ENCODE measurements around the gene CLMP.

DNA sequence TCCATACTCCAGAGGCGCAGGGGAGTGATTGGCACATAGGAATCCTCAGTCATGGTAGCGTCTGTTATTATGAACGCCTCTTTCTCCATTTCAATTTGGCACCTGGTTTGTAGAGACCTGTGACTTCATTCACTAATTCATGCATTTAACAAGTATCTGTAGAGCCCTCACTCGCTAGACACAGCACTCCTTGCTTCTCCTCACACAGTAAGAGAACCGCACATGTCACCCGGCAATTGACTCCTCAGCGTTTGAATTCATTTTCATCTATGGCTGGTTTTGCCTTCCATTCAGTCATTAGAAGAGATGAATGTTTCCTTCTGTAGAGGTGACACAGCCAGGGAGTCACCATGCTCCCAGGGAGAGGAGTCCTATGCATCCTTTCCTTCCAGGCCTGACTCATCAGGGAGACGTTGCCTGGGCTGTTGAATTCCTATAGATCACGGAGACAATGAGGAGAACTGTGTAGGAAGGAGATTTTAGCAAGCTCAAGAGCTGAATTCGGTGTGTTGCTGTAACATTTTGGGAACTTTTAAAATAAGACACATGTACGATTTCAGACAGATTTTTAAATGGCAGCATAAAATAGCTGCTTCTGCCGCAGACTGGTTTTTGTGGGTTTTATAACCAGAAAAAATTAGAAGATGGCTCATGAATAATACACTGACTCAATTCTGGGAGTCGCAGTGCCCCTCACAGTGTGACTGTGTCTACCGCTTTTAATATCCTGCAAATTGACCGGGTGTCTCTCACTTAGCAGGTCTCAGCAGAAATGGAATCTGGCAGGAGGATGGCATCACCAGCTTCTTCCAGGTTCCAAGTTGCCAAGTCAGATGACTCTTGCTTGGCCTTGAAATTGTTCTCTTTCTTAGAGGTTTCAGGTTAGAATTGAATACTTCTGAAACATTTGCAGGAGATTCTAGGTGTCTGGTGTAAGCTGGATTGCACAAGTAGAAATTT lies 44.4 kb upstream of the CLMP start:
- TF ChIP-seq EZH2 (IDR thresholded peaks at IDR 0.05; ENCODE audit: borderline replicate concordance, insufficient read depth, low read depth, low read length, poor library complexity, severe bottlenecking): no peak
- TF ChIP-seq CTCF (IDR thresholded peaks at IDR 0.05): no peak

Data from B cell (primary cell).